Measurements from ENCODE around the gene KRT13.

DNA sequence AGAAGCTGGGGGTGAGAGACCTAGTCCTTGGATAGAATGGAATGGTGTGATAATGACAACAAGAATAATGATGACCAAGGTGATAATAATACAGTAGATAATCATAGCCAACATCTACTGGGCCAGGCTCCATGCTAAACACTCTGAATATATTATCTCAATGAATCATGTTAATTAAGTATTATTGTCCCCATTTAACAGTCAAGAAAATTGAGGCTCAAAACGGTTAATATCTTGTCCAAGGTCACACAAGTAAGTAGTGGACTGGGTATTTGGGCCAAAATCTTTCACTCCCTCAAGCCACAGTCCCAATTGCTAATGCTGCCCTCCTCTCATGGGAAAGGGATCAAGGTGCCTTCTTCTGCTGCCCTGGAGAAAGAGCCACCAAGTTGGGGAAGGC lies 26.6 kb upstream of the KRT13 start:
- TF ChIP-seq POLR2AphosphoS5 (IDR thresholded peaks at IDR 0.05; ENCODE audit: low read depth, low read length) (no peak), TAF1 (IDR thresholded peaks at IDR 0.05; ENCODE audit: borderline replicate concordance, low read depth, low read length) (no peak), POLR2A (IDR thresholded peaks at IDR 0.05; ENCODE audit: low read depth, low read length) (no peak)

Data from GM12892 (cell line).